ENCODE results near the gene OR51A2.
"Not testable (repeated sequence)": the region's sequence is repeated elsewhere in the genome, so short reads cannot be mapped to it uniquely, and the experiment has no call there.

The OR51A2 gene, protein sequence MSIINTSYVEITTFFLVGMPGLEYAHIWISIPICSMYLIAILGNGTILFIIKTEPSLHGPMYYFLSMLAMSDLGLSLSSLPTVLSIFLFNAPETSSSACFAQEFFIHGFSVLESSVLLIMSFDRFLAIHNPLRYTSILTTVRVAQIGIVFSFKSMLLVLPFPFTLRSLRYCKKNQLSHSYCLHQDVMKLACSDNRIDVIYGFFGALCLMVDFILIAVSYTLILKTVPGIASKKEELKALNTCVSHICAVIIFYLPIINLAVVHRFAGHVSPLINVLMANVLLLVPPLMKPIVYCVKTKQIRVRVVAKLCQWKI

DNA sequence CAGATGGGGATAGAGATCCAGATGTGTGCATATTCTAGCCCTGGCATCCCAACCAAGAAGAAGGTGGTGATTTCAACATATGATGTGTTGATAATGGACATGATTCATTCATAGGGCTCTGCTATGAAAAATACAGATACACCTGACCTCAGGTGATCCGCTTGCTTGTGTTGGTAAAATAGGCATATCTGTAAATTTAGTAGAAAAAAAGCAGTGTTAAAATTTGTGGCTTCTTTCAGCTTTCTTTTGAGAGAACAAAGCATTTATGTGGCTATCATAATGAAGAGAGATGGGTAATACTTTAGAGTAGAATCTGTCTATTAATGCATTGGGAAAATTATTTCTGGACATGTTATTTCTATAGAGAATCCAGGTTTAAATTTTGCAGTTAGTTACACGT, at the start of gene OR51A2:
TSS of gene OR51A2 (minus strand) at position 101 of the 400 bp plus-strand sequence. CDS start at position 101, 0 bp downstream.
- not testable (repeated sequence) for DNase-seq (ENCODE audit: low read depth in 2 of 2)

DNA sequence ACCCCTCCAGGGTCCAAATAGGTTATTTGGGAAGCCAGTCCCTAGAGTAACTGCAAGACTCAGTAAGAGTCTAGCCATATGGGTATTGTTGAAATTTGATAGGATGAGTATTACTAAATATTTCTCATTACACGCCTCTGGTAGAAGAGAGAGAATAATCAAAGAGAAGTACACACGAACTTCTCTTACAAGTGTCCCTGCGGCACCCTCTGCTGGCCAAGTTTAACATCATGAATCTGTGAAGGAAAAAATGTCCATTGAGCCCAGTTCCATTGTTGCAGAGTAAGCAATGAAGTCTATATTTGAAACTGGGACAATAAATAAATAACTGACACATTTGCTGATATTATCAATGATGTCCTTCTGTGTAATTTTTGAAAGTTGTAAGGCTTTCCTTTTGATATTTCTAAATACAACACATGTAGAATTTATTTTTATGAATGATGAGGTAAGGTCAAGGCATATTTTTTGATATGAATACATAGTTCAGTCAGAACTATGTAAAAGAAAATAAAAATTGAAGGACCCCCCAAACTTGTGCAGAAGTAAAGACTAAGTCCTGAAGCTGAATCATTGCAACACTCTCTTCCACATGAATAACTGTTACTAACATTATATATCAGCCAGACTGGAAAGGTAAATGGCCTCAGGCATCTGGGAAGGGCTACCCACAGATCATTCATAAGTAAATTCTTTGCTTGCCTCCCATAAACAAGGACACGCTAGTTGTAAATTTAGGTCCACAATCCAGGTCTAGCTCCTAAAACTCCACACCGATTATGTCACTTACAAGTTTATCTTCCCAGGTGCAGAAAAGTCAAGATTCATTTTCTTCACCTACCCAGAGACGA, 49.1 kb upstream of the OR51A2 start:
- DNase-seq (ENCODE audit: low read depth in 2 of 2) = peak in 1 of 2 donors; percentile 10

- no peak for DNase-seq (ENCODE audit: low read depth in 2 of 2)
These were observed 39.0 kb upstream of the OR51A2 start, which contains the start of gene OR51L1 for GRCh38 chr11:4994551-4994950. TSS of gene OR51L1 (plus strand) at chr11:4994851. CDS start at chr11:4998983, 4,132 bp downstream.

DNA sequence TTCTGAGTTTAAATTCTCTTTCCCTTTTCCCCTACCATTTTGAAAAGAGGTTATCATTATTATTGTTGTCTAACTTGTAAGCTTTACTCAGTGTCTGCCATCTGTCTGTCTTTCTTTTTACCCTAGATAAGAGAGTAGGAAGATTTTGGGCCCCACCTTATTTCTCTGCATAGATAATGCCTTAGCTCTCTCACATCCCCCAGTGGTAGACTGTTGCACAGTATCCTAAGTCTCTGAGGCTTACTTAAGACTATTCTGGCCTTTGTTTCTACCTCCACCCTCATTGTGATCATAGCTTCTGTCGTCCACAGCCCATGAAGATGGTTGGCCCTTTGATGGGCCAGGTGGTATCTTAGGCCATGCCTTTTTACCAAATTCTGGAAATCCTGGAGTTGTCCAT, 35.5 kb upstream of the OR51A2 start:
- no peak for DNase-seq (ENCODE audit: low read depth in 2 of 2)

GRCh38 chr11:4983841-4984240, 28.3 kb upstream of the OR51A2 start:
- no peak for DNase-seq (ENCODE audit: low read depth in 2 of 2)

GRCh38 chr11:4982678-4983077, 27.2 kb upstream of the OR51A2 start:
- no peak for DNase-seq (ENCODE audit: low read depth in 2 of 2)

DNA sequence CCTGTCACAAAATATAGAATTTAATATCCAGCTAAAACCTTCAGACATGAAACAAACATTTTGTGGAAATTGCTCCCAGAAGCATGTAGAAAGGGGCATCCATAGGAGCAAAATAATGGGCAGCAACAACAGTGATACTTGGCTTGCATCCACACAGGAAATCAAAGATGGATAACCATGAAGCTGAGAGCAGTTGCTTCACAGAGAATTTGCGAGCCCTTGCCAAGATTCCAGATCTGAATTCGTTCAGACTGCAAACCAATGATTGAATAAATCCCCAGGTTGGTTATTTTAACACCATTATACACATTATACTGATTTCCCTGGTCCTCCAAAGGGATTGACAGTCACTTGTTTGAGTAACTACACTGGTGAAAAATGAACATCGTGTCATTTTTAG, 23.5 kb upstream of the OR51A2 start:
- no peak for DNase-seq (ENCODE audit: low read depth in 2 of 2)

GRCh38 chr11:4975436-4975835, 19.9 kb upstream of the OR51A2 start:
- DNase-seq (ENCODE audit: low read depth in 2 of 2) = no peak

GRCh38 chr11:4962816-4963215, 7.3 kb upstream of the OR51A2 start:
- DNase-seq (ENCODE audit: low read depth in 2 of 2) = no peak

DNA sequence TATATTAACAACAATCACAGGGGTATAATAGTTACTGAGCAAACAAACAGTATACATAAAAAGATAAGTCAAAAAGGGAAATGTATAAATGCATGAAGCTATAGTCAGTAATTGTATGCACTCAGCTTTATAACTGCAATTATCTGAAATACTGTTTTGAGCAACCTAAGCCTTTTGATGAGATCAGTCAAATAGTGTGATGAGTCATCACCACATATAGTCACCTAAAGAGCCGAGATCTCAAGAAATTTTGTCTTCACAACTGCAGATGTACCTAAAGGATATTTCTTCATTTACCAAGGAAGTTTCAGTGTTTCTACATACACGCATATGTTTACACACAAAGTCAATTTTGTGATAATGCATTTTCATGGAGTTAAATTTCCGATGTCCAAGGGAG, 5.4 kb upstream of the OR51A2 start:
- no peak for DNase-seq (ENCODE audit: low read depth in 2 of 2)

- DNase-seq (ENCODE audit: low read depth in 2 of 2) = no peak
These were observed 1.9 kb upstream of the OR51A2 start for GRCh38 chr11:4957396-4957795.

GRCh38 chr11:4947505-4947904, 8.0 kb downstream of the OR51A2 start, which contains the start of gene OR51A4:
TSS of gene OR51A4 (minus strand) at chr11:4947605. CDS start at chr11:4947100, 505 bp downstream.
- DNase-seq (ENCODE audit: low read depth in 2 of 2) = no peak

- DNase-seq (ENCODE audit: low read depth in 2 of 2) = no peak
These were observed 18.8 kb downstream of the OR51A2 start for GRCh38 chr11:4936745-4937144.

- DNase-seq (ENCODE audit: low read depth in 2 of 2) = no peak
These were observed 22.8 kb downstream of the OR51A2 start for GRCh38 chr11:4932751-4933150.

DNA sequence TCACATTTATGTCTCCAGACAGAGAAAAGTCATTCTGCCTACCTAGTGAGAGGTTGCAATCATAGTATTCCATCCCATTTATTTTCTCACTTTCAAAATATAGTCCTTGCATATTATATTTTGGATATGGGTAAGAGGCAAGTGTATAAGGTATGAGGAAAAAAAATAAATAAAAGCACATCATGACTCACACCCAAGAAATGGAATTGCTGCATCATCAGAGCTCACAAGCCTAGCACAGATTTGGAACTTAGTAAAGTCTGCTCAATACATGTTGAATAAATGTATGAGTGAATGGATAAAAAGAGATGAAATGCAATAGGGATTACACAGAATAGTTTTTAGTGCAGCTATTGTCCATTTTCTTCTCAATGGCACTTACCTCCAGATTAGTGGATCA, 28.9 kb downstream of the OR51A2 start:
- DNase-seq (ENCODE audit: low read depth in 2 of 2) = no peak

GRCh38 chr11:4924239-4924638, 31.3 kb downstream of the OR51A2 start, which contains the start of gene OR51G1:
TSS of gene OR51G1 (minus strand) at chr11:4924339. CDS start at chr11:4924339, 0 bp downstream.
- DNase-seq (ENCODE audit: low read depth in 2 of 2) = no peak

- DNase-seq (ENCODE audit: low read depth in 2 of 2) = no peak
These were observed 33.2 kb downstream of the OR51A2 start for GRCh38 chr11:4922304-4922703.

- no peak for DNase-seq (ENCODE audit: low read depth in 2 of 2)
These were observed 33.7 kb downstream of the OR51A2 start for GRCh38 chr11:4921796-4922195.

- no peak for DNase-seq (ENCODE audit: low read depth in 2 of 2)
These were observed 36.3 kb downstream of the OR51A2 start, which contains the start of gene OR51G2 for GRCh38 chr11:4919250-4919649. TSS of gene OR51G2 (minus strand) at chr11:4919350. CDS start at chr11:4915663, 3,687 bp downstream.

- no peak for DNase-seq (ENCODE audit: low read depth in 2 of 2)
These were observed 38.9 kb downstream of the OR51A2 start for GRCh38 chr11:4916581-4916980.

All from stimulated activated CD4-positive, alpha-beta T cell treated with anti-CD3 and anti-CD28 coated beads, Interleukin-15, amount 100 ng/mL, for 48 hours (primary cell).